Measurements from ENCODE around the gene CDCP2. TPM values are rescaled to one million over a fixed set of nuclear protein-coding genes. Genes with fewer than 3 reads are reported as not detected.

The CDCP2 gene
- total and polyA plus RNA-seq, 4 donors: 0.06 to 0.08 TPM; not detected in 2

DNA sequence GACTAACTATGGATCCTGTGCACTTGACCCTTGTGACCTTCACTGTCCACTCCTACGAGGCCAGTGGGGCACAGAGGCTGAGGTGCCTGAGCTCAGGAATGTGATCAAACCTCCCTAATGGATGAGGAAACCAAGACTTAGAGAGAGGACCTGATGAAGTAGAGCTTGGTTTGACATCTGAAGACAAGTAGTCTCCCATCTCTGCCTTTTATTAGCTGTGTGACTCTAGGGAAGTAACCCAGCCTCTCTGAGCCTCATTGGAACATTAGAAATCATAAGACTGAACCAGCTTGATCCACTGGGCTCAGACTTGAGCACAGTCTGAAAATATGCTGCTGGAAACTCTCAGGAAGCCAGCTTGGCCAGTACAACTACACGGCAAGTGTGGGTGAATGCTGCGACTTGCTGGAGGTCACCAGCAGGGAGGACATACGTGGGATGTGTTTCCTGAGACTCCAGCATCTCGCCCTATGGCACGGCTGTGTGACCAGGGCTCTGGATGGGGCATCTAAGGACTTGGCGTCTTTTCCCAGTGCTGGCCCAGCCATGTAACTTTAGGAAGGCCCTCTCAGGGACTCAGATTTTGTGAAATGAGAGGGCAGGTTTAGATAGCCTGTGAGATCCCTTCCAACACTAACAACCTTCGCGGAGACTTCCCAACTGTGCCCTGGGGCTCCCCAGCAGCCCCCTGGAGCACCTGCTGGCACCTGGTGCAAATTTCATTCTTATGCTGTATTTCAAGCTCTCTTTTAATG is 10.5 kb downstream of the CDCP2 start:
- no peaks in the 10 kb centered on the region for H3K9me3 ChIP-seq (ENCODE audit: control insufficient read depth, insufficient read depth, low read length)
- no peaks in the 10 kb centered on the region for H3K27me3 ChIP-seq (ENCODE audit: control insufficient read depth, insufficient read depth, low read length)
- H3K36me3 ChIP-seq (ENCODE audit: control insufficient read depth, insufficient read depth, low read length): no peaks in the 10 kb centered on the region
- H3K27ac ChIP-seq (ENCODE audit: low read depth, low read length): no peak overlapping the region
- no peak overlapping the region for H3K4me3 ChIP-seq (ENCODE audit: low read depth, low read length)
- WGBS (ENCODE audit: insufficient coverage): 75% methylated on average over 6 of the region's 9 CpGs
- no peak for DNase-seq (ENCODE audit: low read depth in 4 of 6, low spot score in 6 of 6)
- H3K4me1 ChIP-seq (ENCODE audit: control insufficient read depth, insufficient read depth, low read length): peaks cover 4% of the 10 kb centered on the region

DNA sequence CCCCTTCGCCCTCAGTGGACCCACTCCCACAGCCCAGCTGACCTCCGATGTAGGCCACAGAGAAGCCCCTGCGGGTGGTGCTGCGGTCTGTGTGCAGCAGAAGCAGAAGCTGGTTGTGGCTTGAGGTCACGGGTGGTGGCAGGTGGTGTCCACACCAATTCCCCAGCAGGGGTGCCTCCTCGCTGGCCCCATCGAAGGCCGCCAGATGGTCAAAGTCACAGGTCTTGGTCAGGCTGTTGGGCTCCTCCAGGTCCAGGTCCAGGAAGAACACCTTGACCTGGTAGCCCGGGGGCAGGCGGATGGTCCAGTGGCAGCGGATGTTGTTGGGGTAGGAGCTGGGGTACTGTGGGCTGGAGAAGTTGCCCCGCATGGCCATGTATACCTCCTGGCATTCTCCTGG is 13.1 kb downstream of the CDCP2 start:
- H3K4me3 ChIP-seq (ENCODE audit: low read depth, low read length): no peak overlapping the region
- H3K36me3 ChIP-seq (ENCODE audit: control insufficient read depth, insufficient read depth, low read length): no peaks in the 10 kb centered on the region
- H3K4me1 ChIP-seq (ENCODE audit: control insufficient read depth, insufficient read depth, low read length): peaks cover 19% of the 10 kb centered on the region
- no peak for DNase-seq (ENCODE audit: low read depth in 4 of 6, low spot score in 6 of 6)
- H3K27me3 ChIP-seq (ENCODE audit: control insufficient read depth, insufficient read depth, low read length): no peaks in the 10 kb centered on the region
- H3K9me3 ChIP-seq (ENCODE audit: control insufficient read depth, insufficient read depth, low read length): no peaks in the 10 kb centered on the region
- WGBS (ENCODE audit: insufficient coverage): 98% methylated on average over 11 of the region's 12 CpGs
- H3K27ac ChIP-seq (ENCODE audit: low read depth, low read length): no peak overlapping the region

DNA sequence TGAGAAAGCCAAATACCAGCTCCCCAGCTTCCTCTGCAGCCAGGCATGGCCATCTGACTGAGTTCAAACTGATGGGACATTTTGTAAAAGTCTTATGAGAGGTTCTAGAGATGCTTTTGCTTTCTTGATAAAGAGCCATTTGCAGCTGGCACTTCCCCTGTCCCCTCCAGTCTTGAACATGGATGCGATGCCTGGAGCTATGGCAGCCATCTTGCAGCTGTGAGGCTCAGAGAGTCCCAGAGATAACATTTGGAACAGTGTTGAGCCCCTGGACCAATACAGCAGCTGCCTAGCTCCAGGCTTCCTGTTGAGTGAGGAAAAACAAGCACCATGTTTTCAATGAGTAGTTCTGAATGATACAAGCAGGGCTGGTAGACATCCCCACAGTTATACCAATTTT is 13.8 kb downstream of the CDCP2 start:
- DNase-seq (ENCODE audit: low read depth in 4 of 6, low spot score in 6 of 6): no peak
- Histone ChIP-seq H3K27me3 (ENCODE audit: control insufficient read depth, insufficient read depth, low read length) (no peaks in the 10 kb centered on the region), H3K27ac (ENCODE audit: low read depth, low read length) (no peak overlapping the region), H3K4me3 (ENCODE audit: low read depth, low read length) (no peak overlapping the region), H3K4me1 (ENCODE audit: control insufficient read depth, insufficient read depth, low read length) (peaks cover 19% of the 10 kb centered on the region), H3K9me3 (ENCODE audit: control insufficient read depth, insufficient read depth, low read length) (no peaks in the 10 kb centered on the region), H3K36me3 (ENCODE audit: control insufficient read depth, insufficient read depth, low read length) (no peaks in the 10 kb centered on the region)
- WGBS (ENCODE audit: insufficient coverage): 100% methylated on average over 1 of the region's 1 CpG

GRCh38 chr1:54137534-54138061 is 15.2 kb downstream of the CDCP2 start:
- peaks cover 19% of the 10 kb centered on the region for H3K4me1 ChIP-seq (ENCODE audit: control insufficient read depth, insufficient read depth, low read length)
- no peak overlapping the region for H3K4me3 ChIP-seq (ENCODE audit: low read depth, low read length)
- WGBS (ENCODE audit: insufficient coverage): 31% methylated on average over 10 of the region's 10 CpGs
- DNase-seq (ENCODE audit: low read depth in 4 of 6, low spot score in 6 of 6): peak in 1 of 6 donors; percentile 7
- no peaks in the 10 kb centered on the region for H3K9me3 ChIP-seq (ENCODE audit: control insufficient read depth, insufficient read depth, low read length)
- H3K27me3 ChIP-seq (ENCODE audit: control insufficient read depth, insufficient read depth, low read length): no peaks in the 10 kb centered on the region
- no peaks in the 10 kb centered on the region for H3K36me3 ChIP-seq (ENCODE audit: control insufficient read depth, insufficient read depth, low read length)
- H3K27ac ChIP-seq (ENCODE audit: low read depth, low read length): no peak overlapping the region

- no peak overlapping the region for H3K4me3 ChIP-seq (ENCODE audit: low read depth, low read length)
- peaks cover 19% of the 10 kb centered on the region for H3K4me1 ChIP-seq (ENCODE audit: control insufficient read depth, insufficient read depth, low read length)
- DNase-seq (ENCODE audit: low read depth in 4 of 6, low spot score in 6 of 6): no peak
- no peaks in the 10 kb centered on the region for H3K36me3 ChIP-seq (ENCODE audit: control insufficient read depth, insufficient read depth, low read length)
- 20% methylated on average over 1 of the region's 7 CpGs for WGBS (ENCODE audit: insufficient coverage)
- no peaks in the 10 kb centered on the region for H3K9me3 ChIP-seq (ENCODE audit: control insufficient read depth, insufficient read depth, low read length)
- H3K27me3 ChIP-seq (ENCODE audit: control insufficient read depth, insufficient read depth, low read length): no peaks in the 10 kb centered on the region
- no peak overlapping the region for H3K27ac ChIP-seq (ENCODE audit: low read depth, low read length)
These were observed 15.8 kb downstream of the CDCP2 start for GRCh38 chr1:54136963-54137533.

DNA sequence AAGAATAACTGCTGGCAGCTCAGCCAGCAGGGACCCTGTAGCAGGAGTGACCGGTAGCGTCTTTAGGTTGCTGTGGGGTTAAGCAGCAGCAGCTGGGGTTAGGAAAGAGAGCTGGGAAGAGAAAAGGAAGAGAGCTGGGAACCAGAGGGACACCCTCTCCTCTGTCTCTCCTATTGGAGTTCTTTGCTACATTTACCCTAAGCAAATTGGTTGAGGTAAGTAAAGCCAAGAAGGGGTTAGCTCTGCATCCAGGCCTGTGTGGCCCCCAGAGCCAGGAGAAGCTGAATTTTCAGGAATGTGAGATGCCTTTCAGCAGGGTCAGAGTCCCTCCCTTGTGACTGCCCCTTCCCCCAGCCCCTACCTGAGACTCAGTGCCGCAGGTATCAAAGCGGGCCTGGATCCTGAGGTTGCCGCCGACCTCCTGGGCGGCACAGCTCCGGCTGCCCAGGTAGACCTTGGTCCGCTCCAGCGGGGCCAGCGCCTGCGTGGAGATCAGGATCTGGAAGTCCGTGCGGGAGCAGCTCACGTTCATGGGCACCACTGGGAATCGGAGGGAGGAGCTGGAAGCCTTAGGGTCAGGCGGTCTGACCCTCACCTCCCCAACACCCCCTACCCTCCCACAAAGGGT is 16.4 kb downstream of the CDCP2 start:
- no peaks in the 10 kb centered on the region for H3K36me3 ChIP-seq (ENCODE audit: control insufficient read depth, insufficient read depth, low read length)
- DNase-seq (ENCODE audit: low read depth in 4 of 6, low spot score in 6 of 6): no peak
- peaks cover 19% of the 10 kb centered on the region for H3K4me1 ChIP-seq (ENCODE audit: control insufficient read depth, insufficient read depth, low read length)
- no peaks in the 10 kb centered on the region for H3K9me3 ChIP-seq (ENCODE audit: control insufficient read depth, insufficient read depth, low read length)
- no peak overlapping the region for H3K27ac ChIP-seq (ENCODE audit: low read depth, low read length)
- H3K4me3 ChIP-seq (ENCODE audit: low read depth, low read length): no peak overlapping the region
- WGBS (ENCODE audit: insufficient coverage): 81% methylated on average over 12 of the region's 17 CpGs
- H3K27me3 ChIP-seq (ENCODE audit: control insufficient read depth, insufficient read depth, low read length): no peaks in the 10 kb centered on the region

DNA sequence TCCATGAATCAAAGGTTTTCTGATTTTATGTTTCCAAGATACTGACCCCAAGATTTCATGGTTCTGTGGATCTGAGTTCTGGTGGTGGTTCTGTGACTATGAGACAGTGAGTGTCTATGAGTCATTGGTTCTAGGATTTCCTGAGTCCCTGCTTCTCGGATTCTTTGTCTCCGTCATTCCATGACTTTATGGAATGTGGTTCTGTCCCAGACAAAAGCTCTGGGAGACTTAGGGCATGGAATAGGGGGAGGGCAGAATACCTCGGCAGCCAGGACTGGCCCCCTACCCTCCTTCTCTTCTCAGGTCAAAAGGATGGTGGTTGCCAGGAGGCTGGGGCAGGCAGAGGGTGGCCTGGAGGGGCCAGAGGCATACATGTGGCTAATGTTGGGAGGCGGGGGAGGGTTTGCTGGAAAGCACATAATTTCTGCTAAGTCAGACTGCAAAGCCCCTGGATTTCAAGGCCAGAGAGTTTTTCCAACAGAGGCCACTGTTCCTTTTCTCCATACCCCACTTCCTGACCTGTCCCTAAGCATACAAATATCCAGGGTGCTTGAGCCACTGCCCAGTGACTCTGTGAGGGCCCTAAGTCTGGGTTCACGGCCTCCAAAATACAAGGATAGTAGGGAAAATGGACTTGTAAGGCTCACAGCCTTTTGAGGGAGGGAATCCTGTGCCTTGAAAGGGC is 17.2 kb downstream of the CDCP2 start:
- H3K9me3 ChIP-seq (ENCODE audit: control insufficient read depth, insufficient read depth, low read length): no peaks in the 10 kb centered on the region
- no peak overlapping the region for H3K4me3 ChIP-seq (ENCODE audit: low read depth, low read length)
- H3K36me3 ChIP-seq (ENCODE audit: control insufficient read depth, insufficient read depth, low read length): no peaks in the 10 kb centered on the region
- 70% methylated on average over 2 of the region's 5 CpGs for WGBS (ENCODE audit: insufficient coverage)
- no peak overlapping the region for H3K27ac ChIP-seq (ENCODE audit: low read depth, low read length)
- no peaks in the 10 kb centered on the region for H3K27me3 ChIP-seq (ENCODE audit: control insufficient read depth, insufficient read depth, low read length)
- peaks cover 19% of the 10 kb centered on the region for H3K4me1 ChIP-seq (ENCODE audit: control insufficient read depth, insufficient read depth, low read length)
- DNase-seq (ENCODE audit: low read depth in 4 of 6, low spot score in 6 of 6): no peak

DNA sequence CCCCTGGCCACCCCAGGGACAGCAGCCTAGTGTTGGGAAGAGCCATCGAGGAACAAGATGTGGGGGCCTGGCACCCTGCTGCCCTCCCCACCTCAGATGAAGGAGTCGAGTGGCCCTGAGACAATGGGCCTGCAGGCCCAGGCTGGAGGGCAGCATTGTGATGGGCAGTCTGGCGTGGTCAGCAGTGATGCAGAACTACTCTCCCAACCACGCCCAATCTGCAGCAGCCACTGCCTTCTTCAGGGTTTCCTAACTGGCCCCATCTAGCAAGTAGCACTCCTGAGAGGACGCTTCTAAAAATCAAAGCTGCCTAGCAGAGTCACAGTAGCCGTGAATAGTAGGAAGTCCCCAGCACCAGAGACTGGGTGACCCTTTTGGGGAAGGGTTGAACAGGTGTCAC is 18.5 kb downstream of the CDCP2 start:
- WGBS (ENCODE audit: insufficient coverage): 88% methylated on average over 5 of the region's 6 CpGs
- Histone ChIP-seq H3K4me3 (ENCODE audit: low read depth, low read length) (no peak overlapping the region), H3K27ac (ENCODE audit: low read depth, low read length) (no peak overlapping the region), H3K36me3 (ENCODE audit: control insufficient read depth, insufficient read depth, low read length) (no peaks in the 10 kb centered on the region), H3K27me3 (ENCODE audit: control insufficient read depth, insufficient read depth, low read length) (no peaks in the 10 kb centered on the region), H3K4me1 (ENCODE audit: control insufficient read depth, insufficient read depth, low read length) (peaks cover 19% of the 10 kb centered on the region), H3K9me3 (ENCODE audit: control insufficient read depth, insufficient read depth, low read length) (no peaks in the 10 kb centered on the region)
- no peak for DNase-seq (ENCODE audit: low read depth in 4 of 6, low spot score in 6 of 6)

- Histone ChIP-seq H3K27ac (ENCODE audit: low read depth, low read length) (no peak overlapping the region), H3K4me3 (ENCODE audit: low read depth, low read length) (no peak overlapping the region), H3K4me1 (ENCODE audit: control insufficient read depth, insufficient read depth, low read length) (peaks cover 15% of the 10 kb centered on the region), H3K36me3 (ENCODE audit: control insufficient read depth, insufficient read depth, low read length) (no peaks in the 10 kb centered on the region), H3K9me3 (ENCODE audit: control insufficient read depth, insufficient read depth, low read length) (peaks cover under 1% of the 10 kb centered on the region), H3K27me3 (ENCODE audit: control insufficient read depth, insufficient read depth, low read length) (no peaks in the 10 kb centered on the region)
- DNase-seq (ENCODE audit: low read depth in 4 of 6, low spot score in 6 of 6): no peak
- WGBS (ENCODE audit: insufficient coverage): no CpG with 5 or more reads among the region's 2 CpGs
These were observed 20.3 kb downstream of the CDCP2 start for GRCh38 chr1:54132495-54132894.

Data from spinal cord (tissue), 10 donors.